Suprapubic skin (tissue), 4 donors: ENCODE data around the gene NPPB. TPM values are rescaled to one million over a fixed set of nuclear protein-coding genes. Genes with fewer than 3 reads are reported as not detected.

Experiments
- DNase-seq, 2 donors: peaks; one replicate each; pipeline ENCODE4 v3.0.0-alpha.2; 2019; ENCODE audit warnings: low spot score in 2 of 2
- H3K27ac ChIP-seq: fragments of 200-600 bp; sonication (generic); one replicate; pipeline ENCODE4 v1.5.1; 2019
- H3K27me3 ChIP-seq: fragments of 200-600 bp; sonication (generic); one replicate; pipeline ENCODE4 v1.5.1; 2019
- H3K36me3 ChIP-seq: fragments of 200-600 bp; sonication (generic); one replicate; pipeline ENCODE4 v1.5.1; 2019
- H3K4me1 ChIP-seq: fragments of 200-600 bp; sonication (generic); one replicate; pipeline ENCODE4 v1.5.1; 2019
- H3K4me3 ChIP-seq: fragments of 200-600 bp; sonication (generic); one replicate; pipeline ENCODE4 v1.5.1; 2019; ENCODE audit warnings: mild to moderate bottlenecking
- H3K9me3 ChIP-seq: fragments of 200-600 bp; sonication (generic); one replicate; pipeline ENCODE4 v1.5.1; 2019
- EP300 ChIP-seq: sonication (generic); formaldehyde crosslinking; IDR thresholded peaks from one replicate; pipeline ENCODE4 v1.6.1; 2017; ENCODE audit warnings: antibody characterized with exemption
- POLR2A ChIP-seq, 2 donors: fragments of 450-650 bp; IDR thresholded peaks; one replicate each; pipeline ENCODE4 v1.6.1; 2017; ENCODE audit warnings: antibody characterized with exemption in 2 of 2, mild to moderate bottlenecking in 2 of 2, moderate library complexity in 2 of 2
- POLR2AphosphoS5 ChIP-seq, 3 donors: sonication (generic); formaldehyde crosslinking; IDR thresholded peaks; one replicate each; pipeline ENCODE4 v1.6.1; 2017; ENCODE audit warnings: antibody characterized with exemption in 3 of 3
- WGBS: methylation state at CpG from one replicate; pipeline ENCODE4 v1.1.5; 2018; 5-methylcytosine and 5-hydroxymethylcytosine counted together
- total RNA-seq, 4 donors: library from RNA; depleted of rRNA; stranded (reverse); fragments of >200 nt; gene quantifications; one replicate each; pipeline ENCODE4 v1.1.0, GENCODE V29; 2016
- TF ChIP-seq, protein P1 (sequence below), 2 donors: fragments of 200-600 bp in 1 of 2; fragments of 450-650 bp in 1 of 2; sonication (generic) in 1 of 2; IDR thresholded peaks; one replicate each; pipeline ENCODE4 v1.5.1; 2016 to 2019; ENCODE audit warnings: antibody characterized with exemption in 2 of 2, mild to moderate bottlenecking in 1 of 2, moderate library complexity in 1 of 2

The NPPB gene
- total RNA-seq, 4 donors from 2014 or later = not detected

DNA sequence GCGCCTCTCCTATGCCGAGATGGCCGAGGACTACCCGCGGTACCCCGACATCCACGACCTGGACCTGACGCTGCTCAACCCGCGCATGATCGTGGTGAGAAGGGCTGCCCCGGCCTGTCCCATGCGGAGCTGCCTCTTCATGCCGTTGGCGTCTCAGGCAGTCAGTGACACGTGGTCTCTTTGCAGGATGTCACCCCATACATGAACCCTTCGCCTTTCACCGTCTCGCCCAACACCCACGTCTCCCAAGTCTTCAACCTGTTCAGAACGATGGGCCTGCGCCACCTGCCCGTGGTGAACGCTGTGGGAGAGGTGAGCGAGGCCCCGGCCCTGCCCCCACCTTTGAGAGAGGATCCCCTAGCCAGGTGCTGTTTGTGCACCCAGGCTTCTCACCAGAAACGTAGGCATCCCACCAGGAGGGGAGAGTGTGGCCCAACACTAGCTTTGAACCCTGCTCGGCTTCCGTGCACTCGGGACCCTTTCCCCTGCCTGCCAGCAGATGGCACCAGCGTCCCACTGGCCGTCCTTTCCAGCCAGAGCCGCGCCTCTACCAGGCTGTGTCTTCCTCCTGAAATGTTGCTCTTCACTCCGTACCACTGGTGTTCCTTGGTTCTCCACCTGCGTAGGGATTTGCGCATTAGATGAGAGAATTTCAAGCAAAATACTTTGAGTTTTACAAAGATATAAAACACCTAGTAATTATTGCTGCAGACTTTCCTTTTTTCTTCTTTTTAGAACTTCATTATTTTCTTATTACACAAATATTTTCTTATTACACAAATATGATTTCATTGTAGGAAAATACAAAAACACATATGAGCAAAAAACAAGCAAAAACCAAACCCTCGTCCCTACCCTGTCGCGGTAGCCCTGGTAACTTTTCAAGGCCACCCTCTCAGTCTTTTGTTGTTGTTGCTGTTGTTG lies 20.1 kb downstream of the NPPB start:
- H3K9me3 ChIP-seq = no peaks in the 10 kb centered on the region
- H3K27ac ChIP-seq = no peak overlapping the region
- H3K4me3 ChIP-seq = no peak overlapping the region
- no peaks in the 10 kb centered on the region for H3K27me3 ChIP-seq
- H3K4me1 ChIP-seq = no peaks in the 10 kb centered on the region
- TF ChIP-seq POLR2AphosphoS5 (IDR thresholded peaks at IDR 0.05) (no peak), EP300 (no peak)
- TF ChIP-seq, protein P1, sequence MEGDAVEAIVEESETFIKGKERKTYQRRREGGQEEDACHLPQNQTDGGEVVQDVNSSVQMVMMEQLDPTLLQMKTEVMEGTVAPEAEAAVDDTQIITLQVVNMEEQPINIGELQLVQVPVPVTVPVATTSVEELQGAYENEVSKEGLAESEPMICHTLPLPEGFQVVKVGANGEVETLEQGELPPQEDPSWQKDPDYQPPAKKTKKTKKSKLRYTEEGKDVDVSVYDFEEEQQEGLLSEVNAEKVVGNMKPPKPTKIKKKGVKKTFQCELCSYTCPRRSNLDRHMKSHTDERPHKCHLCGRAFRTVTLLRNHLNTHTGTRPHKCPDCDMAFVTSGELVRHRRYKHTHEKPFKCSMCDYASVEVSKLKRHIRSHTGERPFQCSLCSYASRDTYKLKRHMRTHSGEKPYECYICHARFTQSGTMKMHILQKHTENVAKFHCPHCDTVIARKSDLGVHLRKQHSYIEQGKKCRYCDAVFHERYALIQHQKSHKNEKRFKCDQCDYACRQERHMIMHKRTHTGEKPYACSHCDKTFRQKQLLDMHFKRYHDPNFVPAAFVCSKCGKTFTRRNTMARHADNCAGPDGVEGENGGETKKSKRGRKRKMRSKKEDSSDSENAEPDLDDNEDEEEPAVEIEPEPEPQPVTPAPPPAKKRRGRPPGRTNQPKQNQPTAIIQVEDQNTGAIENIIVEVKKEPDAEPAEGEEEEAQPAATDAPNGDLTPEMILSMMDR (IDR thresholded peaks at IDR 0.05) = peak; percentile 91 to 97
- peaks cover 99% of the 10 kb centered on the region for H3K36me3 ChIP-seq
- 60% methylated on average over 34 of the region's 40 CpGs for WGBS
- DNase-seq = peak; percentile 78 to 87

DNA sequence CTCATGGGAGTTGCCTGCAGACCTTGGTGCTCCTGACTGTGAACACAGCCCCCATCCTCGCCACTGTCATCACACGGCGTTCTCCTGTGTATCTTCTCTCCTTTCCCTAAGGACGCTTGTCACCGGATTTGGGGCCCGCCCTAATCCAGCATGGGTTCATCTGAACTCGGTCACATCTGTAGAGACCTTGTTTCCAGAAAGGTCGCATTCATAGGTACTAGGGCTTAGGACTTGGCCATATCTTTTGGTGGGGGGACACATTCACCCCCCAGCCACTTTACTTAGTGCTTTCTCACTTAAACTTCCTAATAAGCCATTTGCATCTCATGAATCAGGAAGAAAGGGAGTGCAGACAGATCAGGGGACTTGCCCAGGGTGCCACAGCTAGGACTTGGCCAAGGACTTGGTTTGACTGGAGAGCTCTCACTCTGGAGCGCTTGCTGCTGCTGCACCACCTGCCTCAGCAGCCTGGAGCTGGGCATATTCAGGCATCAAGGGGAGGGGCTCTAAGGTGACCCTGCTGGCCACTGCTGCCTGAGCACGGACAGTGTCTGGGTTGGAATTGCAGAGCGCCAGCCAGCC lies 20.9 kb downstream of the NPPB start:
- TF ChIP-seq, protein P1 (IDR thresholded peaks at IDR 0.05) = no peak
- no peak for TF ChIP-seq POLR2A (IDR thresholded peaks at IDR 0.05)
- no peak for TF ChIP-seq EP300
- no peak for TF ChIP-seq POLR2AphosphoS5 (IDR thresholded peaks at IDR 0.05)
- Histone ChIP-seq H3K4me3 (no peak overlapping the region), H3K36me3 (peaks cover 100% of the 10 kb centered on the region), H3K27ac (no peak overlapping the region), H3K9me3 (no peaks in the 10 kb centered on the region), H3K4me1 (no peaks in the 10 kb centered on the region), H3K27me3 (no peaks in the 10 kb centered on the region)
- WGBS = 85% methylated on average over 9 of the region's 11 CpGs
- DNase-seq = no peak

DNA sequence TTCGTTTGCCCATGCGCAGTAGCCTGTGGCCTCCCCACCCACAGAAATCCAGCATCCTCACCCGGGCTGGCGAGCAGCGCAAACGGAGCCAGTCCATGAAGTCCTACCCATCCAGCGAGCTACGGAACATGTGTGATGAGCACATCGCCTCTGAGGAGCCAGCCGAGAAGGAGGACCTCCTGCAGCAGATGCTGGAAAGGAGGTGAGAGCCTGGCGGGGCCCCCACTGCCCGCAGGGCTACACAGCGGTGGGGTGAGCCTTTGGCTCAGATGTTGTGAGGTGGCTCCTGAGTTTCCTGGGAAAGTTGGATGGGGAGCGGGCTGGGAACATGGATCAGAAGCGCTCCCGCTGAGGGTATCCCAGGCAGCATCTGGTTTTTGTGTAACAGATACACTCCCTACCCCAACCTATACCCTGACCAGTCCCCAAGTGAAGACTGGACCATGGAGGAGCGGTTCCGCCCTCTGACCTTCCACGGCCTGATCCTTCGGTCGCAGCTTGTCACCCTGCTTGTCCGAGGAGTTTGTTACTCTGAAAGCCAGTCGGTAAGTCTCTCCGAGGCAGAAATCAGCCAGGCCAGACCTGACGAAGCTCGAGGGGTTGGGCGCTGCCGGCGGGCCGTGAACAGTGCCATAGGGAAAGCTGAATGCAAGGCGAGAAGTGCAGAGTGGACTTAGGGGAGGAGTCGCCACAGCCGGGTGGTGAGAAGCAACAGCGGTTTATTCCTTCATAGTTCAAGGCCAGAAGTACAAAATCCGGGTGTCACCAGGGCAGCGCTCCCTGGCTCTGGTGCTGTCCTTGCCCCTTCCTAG lies 21.6 kb downstream of the NPPB start:
- 84% methylated on average over 26 of the region's 36 CpGs for WGBS
- H3K27ac ChIP-seq = no peak overlapping the region

DNA sequence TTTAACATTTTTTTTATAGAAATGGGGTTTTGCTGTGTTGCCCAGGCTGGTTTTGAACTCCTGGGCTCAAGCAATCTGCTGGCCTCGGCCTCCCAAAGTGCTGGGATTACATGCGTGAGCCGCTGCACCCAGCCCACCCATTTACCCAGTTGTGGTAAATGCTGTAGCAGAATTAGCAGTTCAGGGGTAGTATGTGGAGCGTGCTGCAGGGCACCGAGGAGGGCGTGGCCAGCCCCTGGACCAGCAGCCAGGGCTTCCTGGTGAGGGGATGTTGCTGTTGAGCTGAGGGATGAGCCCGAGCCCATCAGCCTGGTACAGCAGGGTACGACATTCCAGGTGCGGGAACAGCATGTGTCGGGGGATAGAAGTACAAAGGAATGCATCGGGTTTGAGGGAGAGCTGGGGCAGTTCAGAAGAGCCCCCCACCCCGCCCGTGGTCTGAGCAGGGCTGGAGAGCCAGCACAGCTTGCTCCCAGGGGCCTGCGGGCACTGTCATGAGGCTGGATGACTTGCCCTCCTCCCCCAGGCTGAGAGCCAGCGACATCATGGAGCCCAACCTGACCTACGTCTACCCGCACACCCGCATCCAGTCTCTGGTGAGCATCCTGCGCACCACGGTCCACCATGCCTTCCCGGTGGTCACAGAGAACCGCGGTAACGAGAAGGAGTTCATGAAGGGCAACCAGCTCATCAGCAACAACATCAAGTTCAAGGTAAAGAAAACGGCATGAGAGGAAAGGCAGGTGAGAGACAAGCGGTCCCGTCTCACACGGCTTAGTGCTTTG lies 23.1 kb downstream of the NPPB start:
- Histone ChIP-seq H3K4me3 (no peak overlapping the region), H3K27me3 (no peaks in the 10 kb centered on the region), H3K4me1 (no peaks in the 10 kb centered on the region), H3K9me3 (no peaks in the 10 kb centered on the region), H3K36me3 (peaks cover 100% of the 10 kb centered on the region), H3K27ac (no peak overlapping the region)
- DNase-seq = no peak
- TF ChIP-seq EP300 (no peak), POLR2AphosphoS5 (IDR thresholded peaks at IDR 0.05) (no peak), POLR2A (IDR thresholded peaks at IDR 0.05) (no peak)
- TF ChIP-seq, protein P1 (IDR thresholded peaks at IDR 0.05) = no peak
- 96% methylated on average over 23 of the region's 28 CpGs for WGBS

More for the DNA sequence above, 21.6 kb downstream of the NPPB start:
- H3K9me3 ChIP-seq = no peaks in the 10 kb centered on the region
- no peaks in the 10 kb centered on the region for H3K27me3 ChIP-seq
- no peak for DNase-seq
- no peak for TF ChIP-seq POLR2AphosphoS5 (IDR thresholded peaks at IDR 0.05)
- TF ChIP-seq EP300 = no peak
- no peak for TF ChIP-seq POLR2A (IDR thresholded peaks at IDR 0.05)
- no peak overlapping the region for H3K4me3 ChIP-seq
- peaks cover 100% of the 10 kb centered on the region for H3K36me3 ChIP-seq
- no peaks in the 10 kb centered on the region for H3K4me1 ChIP-seq

DNA sequence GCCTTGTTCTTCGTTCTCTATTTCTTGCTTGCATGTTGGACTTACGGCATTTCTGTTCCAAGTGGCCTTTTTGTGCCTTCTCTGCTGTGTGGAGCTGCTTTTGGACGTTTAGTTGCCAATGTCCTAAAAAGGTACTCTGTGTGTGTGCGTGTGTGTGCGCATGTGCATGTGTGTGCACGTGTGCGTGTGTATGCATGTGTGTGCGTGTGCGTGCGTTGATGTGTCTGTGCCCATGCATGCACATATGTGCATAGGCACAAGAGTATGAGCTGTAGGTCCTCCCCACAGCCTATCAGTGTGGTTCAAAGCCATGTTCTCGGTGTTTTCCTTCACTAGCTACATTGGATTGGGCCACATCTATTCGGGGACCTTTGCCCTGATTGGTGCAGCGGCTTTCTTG lies 24.8 kb downstream of the NPPB start:
- Histone ChIP-seq H3K9me3 (no peaks in the 10 kb centered on the region), H3K36me3 (peaks cover 98% of the 10 kb centered on the region), H3K4me1 (no peaks in the 10 kb centered on the region), H3K4me3 (no peak overlapping the region), H3K27ac (no peak overlapping the region), H3K27me3 (no peaks in the 10 kb centered on the region)
- WGBS = 96% methylated on average over 12 of the region's 13 CpGs
- DNase-seq = no peak
- no peak for TF ChIP-seq POLR2AphosphoS5 (IDR thresholded peaks at IDR 0.05)
- TF ChIP-seq EP300 = no peak
- TF ChIP-seq POLR2A (IDR thresholded peaks at IDR 0.05) = no peak
- TF ChIP-seq, protein P1 (IDR thresholded peaks at IDR 0.05) = no peak
